HG03565 (cell line): ENCODE measurements around the gene NSL1.
"Not testable (repeated sequence)": the region's sequence is repeated elsewhere in the genome, so short reads cannot be mapped to it uniquely, and the experiment has no call there.

ENCODE experiments used
- ATAC-seq: cut with Tn5 transposase; IDR thresholded peaks from one replicate; pipeline ENCODE4 v1.9.1; 2021; ENCODE audit warnings: mild to moderate bottlenecking, moderate library complexity; ENCODE audit not compliant: unreplicated experiment

Gene NSL1

GRCh38 chr1:212712451-212713303 lies 78.9 kb downstream of the NSL1 start:
- no peak for ATAC-seq

GRCh38 chr1:212711974-212712373 lies 79.6 kb downstream of the NSL1 start:
- not testable (repeated sequence) for ATAC-seq

GRCh38 chr1:212710566-212710965 lies 81.0 kb downstream of the NSL1 start:
- ATAC-seq: no peak

DNA sequence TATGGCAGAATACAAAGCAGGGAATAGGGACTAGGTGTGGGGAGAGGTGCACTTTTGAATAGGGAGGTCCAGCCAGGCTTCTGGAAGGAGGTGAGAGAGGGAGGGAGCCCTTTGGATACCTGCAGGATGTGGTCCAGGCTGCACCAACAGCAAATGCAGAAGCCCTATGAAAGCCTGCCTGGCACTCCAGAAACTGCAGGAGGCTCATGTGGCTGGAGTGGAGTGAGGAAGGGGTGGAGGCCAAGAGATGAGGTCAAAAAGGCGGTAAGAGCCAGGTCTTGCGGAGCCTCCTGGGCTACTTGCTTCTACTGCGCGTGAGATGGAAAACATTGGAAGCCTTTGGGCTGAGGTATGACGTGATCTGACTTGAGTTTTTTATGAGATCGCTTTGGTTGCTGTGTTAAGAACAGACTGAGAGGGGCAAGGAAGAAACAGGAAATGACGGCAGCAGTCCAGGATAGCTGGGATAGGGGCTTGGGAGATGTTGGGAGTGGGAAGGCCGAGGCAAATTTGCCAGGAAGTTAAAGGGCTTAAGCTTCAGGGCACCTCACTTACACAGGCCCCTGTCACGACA lies 87.5 kb downstream of the NSL1 start:
- ATAC-seq: no peak

DNA sequence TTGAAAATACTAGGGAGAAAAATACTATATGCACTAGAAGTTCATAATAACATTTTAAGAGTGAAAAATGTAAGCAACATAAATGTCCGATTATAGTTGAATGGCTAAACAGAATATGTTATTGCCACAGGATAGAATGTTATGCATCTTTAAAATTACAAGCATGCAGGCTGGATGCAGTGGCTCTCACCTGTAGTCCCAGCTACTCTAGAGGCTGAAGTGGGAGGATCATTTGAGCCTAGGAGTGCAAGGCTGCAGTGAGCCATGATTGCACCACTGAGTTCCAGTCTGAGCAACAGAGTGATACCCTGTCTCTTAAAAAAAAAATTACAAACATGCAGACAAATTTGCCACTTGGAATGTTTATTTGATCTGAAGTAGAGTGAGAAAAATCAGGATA lies 88.9 kb downstream of the NSL1 start:
- no peak for ATAC-seq

DNA sequence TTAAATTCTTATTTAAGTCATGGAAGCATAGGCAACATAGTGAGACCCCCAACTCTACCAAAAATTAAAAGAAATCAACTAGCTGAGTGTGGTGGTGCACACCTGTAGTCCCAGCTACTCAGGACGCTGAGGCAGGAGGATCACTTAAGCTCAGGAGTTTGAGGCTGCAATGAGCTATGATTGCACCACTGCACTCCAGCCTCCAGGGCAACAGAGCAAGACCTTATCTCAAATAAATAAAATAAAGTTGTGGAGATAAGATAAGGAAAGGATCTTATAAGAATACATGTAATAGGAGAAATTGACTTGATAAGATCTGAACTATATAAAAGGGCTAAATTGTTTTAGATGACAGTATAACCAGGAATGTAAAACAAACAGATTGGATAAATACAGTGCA lies 89.7 kb downstream of the NSL1 start:
- ATAC-seq: no peak

- ATAC-seq: no peak
Observed at GRCh38 chr1:212700892-212701819, 90.4 kb downstream of the NSL1 start.

DNA sequence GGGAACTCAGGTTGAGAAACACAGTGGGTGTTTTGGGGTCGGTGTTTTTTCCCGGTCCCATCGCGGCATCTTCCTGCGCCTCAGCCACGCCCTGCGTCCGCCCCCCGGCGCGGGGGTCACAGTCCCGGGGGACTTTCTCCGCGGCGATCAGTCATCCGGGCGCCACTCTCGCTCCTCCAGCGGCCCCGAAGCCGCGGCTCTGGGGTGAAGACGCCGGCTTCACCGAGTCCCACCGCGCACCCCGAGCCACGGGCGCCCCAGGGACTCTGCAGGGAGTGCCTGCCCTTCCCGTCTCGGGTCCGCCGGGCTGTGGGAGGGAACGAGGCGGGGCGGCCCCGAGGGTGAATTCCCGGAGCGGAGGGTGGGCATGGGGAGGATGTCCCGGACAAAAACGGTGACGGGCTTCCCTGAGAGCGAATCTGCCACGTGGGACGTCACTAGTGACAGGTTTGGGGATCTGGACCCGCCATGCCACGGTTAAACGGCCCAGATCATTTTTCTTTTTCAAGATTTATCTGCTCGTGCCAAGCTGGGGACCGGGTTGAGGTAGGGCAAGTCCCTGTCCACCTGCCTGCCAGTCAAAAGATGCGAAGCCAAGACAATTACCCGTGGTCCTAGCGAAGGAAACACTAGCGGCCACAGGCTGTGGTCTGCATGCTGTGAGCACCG lies 91.2 kb downstream of the NSL1 start:
- ATAC-seq: no peak

- no peak for ATAC-seq
Observed at GRCh38 chr1:212699625-212700222, 91.9 kb downstream of the NSL1 start, which contains the start of gene BATF3. TSS of gene BATF3 (minus strand) at chr1:212699840. CDS start at chr1:212699762, 78 bp downstream.

- no peak for ATAC-seq
Observed at GRCh38 chr1:212699104-212699624, 92.4 kb downstream of the NSL1 start.

GRCh38 chr1:212698467-212699103 lies 93.0 kb downstream of the NSL1 start:
- ATAC-seq: no peak

DNA sequence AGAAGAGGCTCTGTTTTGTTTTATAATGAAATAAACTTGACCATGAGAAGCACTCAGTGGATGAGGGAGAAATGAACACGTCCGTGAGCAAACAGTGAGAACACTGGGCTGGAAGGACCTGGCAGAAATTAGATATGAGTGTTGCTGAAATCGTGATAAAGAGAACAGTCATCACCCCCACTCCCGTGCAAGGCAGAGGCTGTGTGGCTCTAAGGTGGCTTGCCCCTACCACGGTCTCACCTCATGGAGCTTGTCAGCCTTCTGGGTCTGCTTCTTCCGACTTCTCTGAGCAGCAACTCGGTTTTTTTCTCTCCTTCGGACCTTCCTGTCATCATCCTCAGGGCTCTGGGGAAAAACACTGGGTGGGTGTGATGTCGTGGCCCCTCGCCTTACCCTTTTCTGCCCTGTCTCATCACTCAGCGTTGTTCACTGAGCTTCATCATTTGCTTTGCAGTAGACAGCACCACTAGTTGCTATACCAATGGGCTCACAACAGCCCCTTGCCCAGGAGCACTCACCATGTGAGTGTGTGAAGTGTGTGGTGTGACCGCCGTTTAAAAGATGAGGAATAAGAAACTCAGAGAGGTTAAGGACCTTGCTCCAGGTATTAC lies 94.8 kb downstream of the NSL1 start:
- no peak for ATAC-seq

DNA sequence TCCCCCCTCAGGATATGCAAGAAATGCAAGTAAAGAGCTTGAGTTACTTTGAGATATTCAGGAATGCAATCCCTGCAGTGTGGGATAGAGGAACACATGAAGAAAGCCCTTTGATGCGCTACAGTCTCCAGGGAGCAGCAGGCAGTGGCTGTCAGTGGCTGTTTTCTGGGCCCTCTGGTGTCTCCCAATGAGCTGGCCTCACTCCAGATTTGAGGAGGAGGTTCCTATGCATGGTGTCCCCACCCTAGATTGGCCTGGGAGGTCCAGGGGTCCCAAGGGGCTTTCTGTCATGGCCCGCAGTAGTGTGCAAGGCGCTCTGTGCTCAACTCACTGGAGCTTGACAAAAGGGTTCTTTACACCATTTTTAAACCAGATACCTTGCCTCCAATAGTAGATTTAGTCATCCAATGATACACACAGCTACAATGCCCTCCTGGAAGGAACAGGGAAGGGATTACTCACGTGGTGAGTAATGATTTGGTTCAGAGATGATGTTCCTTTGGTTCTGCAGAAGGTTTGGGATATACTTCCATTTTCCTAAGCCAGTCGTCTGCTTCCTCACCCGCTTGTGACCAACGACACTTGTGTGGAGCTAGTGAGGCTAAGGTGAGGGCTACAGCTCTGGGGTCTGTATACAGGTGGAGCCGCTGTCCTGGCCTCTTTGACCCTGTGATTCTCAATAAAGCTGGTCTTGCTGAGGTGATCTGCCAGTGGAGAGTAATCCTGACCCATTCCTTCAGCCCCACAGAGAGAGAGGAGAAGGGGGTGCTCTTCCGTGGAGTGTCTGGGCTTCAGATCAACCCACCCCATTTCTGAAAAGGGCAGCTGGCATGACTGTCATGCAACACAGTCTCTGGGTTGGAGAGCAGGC lies 98.6 kb downstream of the NSL1 start:
- no peak for ATAC-seq

GRCh38 chr1:212691561-212692071 lies 100.0 kb downstream of the NSL1 start:
- no peak for ATAC-seq

DNA sequence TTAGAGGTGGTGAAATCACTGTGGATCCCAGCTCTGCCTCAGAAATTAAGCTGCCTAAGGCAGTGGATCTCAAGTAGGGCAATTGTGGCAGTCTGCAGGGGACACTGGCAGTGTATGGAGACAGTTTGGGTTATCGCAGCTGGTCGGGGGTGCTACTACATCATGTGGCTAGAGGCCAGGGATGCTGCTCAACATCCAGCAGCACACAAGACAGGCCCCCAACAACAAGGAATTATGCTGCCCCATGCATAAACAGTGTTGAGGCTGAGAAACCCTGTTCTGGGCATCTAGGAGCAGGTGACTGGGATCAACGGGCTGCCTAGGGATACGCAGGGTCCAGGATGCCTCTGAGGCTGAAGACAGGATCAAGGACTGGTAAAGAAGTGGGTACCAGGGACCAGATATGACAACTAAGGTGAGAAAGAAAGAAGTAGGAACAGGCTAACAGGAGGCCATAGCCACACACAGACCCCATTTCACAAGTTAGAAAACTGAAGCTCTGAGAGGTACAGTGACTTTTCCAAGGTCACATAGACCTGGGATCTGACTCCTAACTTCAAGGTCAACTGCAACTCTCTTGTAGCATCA lies 100.7 kb downstream of the NSL1 start:
- no peak for ATAC-seq

- no peak for ATAC-seq
Observed at GRCh38 chr1:212689758-212690529, 101.6 kb downstream of the NSL1 start.

GRCh38 chr1:212689196-212689725 lies 102.3 kb downstream of the NSL1 start:
- ATAC-seq: no peak
